HG03575 (cell line): ENCODE data around the gene TRIM34.
"Not testable (repeated sequence)": the region's sequence is repeated elsewhere in the genome, so short reads cannot be mapped to it uniquely, and the experiment has no call there.

Source experiments
- ATAC-seq: cut with Tn5 transposase; IDR thresholded peaks from one replicate; pipeline ENCODE4 v1.9.1; 2021; ENCODE audit not compliant: unreplicated experiment, insufficient number of reproducible peaks, low FRiP score; ENCODE audit errors: extremely low read depth

TRIM34 gene

GRCh38 chr11:5624489-5625279, at the start of gene TRIM34:
TRIM34 (plus strand) TSS chr11:5625001; CDS start chr11:5632332, 7,331 bp downstream.
- ATAC-seq = peak; percentile 97

GRCh38 chr11:5575152-5575551, 49.6 kb upstream of the TRIM34 start:
- ATAC-seq = no peak

- ATAC-seq = no peak
These were observed 47.7 kb upstream of the TRIM34 start for GRCh38 chr11:5577101-5577500.

- ATAC-seq = no peak
These were observed 44.2 kb upstream of the TRIM34 start, which contains the start of gene OR52B6 for GRCh38 chr11:5580577-5580976. OR52B6 (plus strand) TSS chr11:5580877; CDS start chr11:5580877, 0 bp downstream.

GRCh38 chr11:5581014-5581413, 43.8 kb upstream of the TRIM34 start:
- ATAC-seq = no peak

GRCh38 chr11:5584458-5584857, 40.3 kb upstream of the TRIM34 start:
- ATAC-seq = not testable (repeated sequence)

- ATAC-seq = not testable (repeated sequence)
These were observed 34.9 kb upstream of the TRIM34 start for GRCh38 chr11:5589906-5590305.

- no peak for ATAC-seq
These were observed 33.2 kb upstream of the TRIM34 start for GRCh38 chr11:5591613-5592012.

- no peak for ATAC-seq
These were observed 32.2 kb upstream of the TRIM34 start for GRCh38 chr11:5592615-5593014.

GRCh38 chr11:5593146-5593545, 31.7 kb upstream of the TRIM34 start:
- ATAC-seq = no peak

GRCh38 chr11:5596607-5597201, 28.1 kb upstream of the TRIM34 start, which contains the start of gene TRIM6:
TRIM6 (plus strand) TSS chr11:5596637; CDS start chr11:5596898, 261 bp downstream.
- no peak for ATAC-seq

- no peak for ATAC-seq
These were observed 26.8 kb upstream of the TRIM34 start for GRCh38 chr11:5597953-5598352.

GRCh38 chr11:5600374-5600851, 24.4 kb upstream of the TRIM34 start:
- ATAC-seq = peak; percentile 86

GRCh38 chr11:5602791-5603190, 22.0 kb upstream of the TRIM34 start:
- not testable (repeated sequence) for ATAC-seq

- no peak for ATAC-seq
These were observed 21.5 kb upstream of the TRIM34 start for GRCh38 chr11:5603326-5603725.

- no peak for ATAC-seq
These were observed 19.9 kb upstream of the TRIM34 start for GRCh38 chr11:5604896-5605295.

- ATAC-seq = no peak
These were observed 19.0 kb upstream of the TRIM34 start for GRCh38 chr11:5605849-5606248.

- ATAC-seq = no peak
These were observed 16.0 kb upstream of the TRIM34 start for GRCh38 chr11:5608808-5609207.

GRCh38 chr11:5610446-5610845, 14.4 kb upstream of the TRIM34 start:
- ATAC-seq = no peak

- ATAC-seq = no peak
These were observed 13.2 kb upstream of the TRIM34 start for GRCh38 chr11:5611627-5612026.
